Hepatocyte (in vitro differentiated cells): ENCODE measurements around the gene GABARAPL1.
"Not testable (repeated sequence)": the region's sequence is repeated elsewhere in the genome, so short reads cannot be mapped to it uniquely, and the experiment has no call there.

ENCODE experiments used
- CTCF ChIP-seq: fragments of 200-600 bp; sonication (generic); IDR thresholded peaks from 2 replicates; pipeline ENCODE4 v1.5.1; 2016; ENCODE audit warnings: antibody characterized with exemption, mild to moderate bottlenecking; ENCODE audit not compliant: poor library complexity
- EZH2 ChIP-seq: fragments of 200-600 bp; sonication (generic); IDR thresholded peaks from 2 replicates; pipeline ENCODE4 v1.6.1; 2016; ENCODE audit warnings: antibody characterized with exemption, mild to moderate bottlenecking, borderline replicate concordance
- EZH2phosphoT487 ChIP-seq: fragments of 200-600 bp; sonication (generic); IDR thresholded peaks from one replicate; pipeline ENCODE4 v1.6.1; 2018; ENCODE audit warnings: antibody characterized with exemption, mild to moderate bottlenecking, low read depth, moderate library complexity; ENCODE audit not compliant: unreplicated experiment, severe bottlenecking

DNA sequence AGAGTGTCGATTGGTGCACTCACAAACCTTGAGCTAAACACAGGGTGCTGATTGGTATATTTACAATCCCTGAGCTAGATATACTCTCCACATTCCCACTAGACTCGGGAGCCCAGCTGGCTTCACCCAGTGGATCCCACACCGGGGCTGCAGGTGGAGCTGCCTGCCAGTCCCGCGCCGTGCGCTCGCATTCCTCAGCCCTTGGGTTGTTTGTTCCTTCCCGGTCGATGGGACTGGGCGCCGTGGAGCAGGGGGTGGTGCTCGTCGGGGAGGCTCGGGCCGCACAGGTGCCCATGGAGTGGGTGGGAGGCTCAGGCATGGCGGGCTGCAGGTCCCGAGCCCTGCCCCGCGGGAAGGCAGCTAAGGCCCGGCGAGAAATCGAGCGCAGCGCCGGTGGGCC is 12.7 kb downstream of the GABARAPL1 start:
- not testable (repeated sequence) for TF ChIP-seq CTCF, EZH2, EZH2phosphoT487
